Hepatic stellate cell (primary cell): ENCODE data around the gene C19orf81.
A peak's percentile ranks its signal among the peaks of the same experiment; 100 is the strongest.

Experiments
- DNase-seq: peaks from one replicate; pipeline ENCODE4 v3.0.0; 2011; ENCODE audit warnings: low spot score

The C19orf81 gene

GRCh38 chr19:50686310-50687032 is 37.2 kb downstream of the C19orf81 start:
- DNase-seq, result no peak

DNA sequence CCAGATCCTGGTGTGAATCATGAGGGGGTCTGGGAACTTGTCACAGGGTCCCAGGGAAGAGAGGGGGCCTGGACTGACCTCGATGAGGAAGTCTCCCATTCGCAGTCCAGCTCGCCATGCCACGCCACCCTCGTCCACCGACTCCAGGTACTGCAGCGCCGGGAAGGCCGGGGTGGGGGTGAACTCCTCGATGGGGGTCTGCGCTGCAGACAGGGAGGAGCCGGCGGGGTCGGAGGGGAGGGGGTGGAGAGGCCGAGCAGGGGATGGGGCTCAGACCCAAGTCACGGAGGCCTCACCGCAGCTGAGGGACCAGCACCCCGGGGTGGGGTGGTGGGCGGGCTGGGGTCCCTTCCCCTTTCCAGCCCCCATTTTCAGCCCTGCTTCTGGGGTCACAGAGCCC is 39.5 kb downstream of the C19orf81 start:
- DNase-seq, result no peak

DNA sequence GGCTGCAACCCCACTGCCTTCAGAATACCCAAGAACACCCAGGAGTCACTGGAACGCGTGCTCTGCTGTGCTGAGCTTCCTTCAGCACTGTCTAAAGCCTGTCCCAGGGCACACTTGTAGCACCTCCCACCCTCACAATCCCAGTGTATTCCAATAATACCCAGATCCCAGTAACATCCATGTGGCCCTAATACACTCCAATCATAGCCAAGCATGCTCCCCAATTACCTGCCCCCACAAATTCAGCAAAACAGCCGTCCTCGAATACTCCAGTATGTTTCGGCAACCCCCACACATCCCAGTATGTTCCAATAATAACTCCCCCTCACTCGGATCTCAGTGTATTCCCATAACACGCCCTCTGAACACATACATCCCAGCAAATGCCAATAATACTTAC is 41.2 kb downstream of the C19orf81 start:
- no peak for DNase-seq

DNA sequence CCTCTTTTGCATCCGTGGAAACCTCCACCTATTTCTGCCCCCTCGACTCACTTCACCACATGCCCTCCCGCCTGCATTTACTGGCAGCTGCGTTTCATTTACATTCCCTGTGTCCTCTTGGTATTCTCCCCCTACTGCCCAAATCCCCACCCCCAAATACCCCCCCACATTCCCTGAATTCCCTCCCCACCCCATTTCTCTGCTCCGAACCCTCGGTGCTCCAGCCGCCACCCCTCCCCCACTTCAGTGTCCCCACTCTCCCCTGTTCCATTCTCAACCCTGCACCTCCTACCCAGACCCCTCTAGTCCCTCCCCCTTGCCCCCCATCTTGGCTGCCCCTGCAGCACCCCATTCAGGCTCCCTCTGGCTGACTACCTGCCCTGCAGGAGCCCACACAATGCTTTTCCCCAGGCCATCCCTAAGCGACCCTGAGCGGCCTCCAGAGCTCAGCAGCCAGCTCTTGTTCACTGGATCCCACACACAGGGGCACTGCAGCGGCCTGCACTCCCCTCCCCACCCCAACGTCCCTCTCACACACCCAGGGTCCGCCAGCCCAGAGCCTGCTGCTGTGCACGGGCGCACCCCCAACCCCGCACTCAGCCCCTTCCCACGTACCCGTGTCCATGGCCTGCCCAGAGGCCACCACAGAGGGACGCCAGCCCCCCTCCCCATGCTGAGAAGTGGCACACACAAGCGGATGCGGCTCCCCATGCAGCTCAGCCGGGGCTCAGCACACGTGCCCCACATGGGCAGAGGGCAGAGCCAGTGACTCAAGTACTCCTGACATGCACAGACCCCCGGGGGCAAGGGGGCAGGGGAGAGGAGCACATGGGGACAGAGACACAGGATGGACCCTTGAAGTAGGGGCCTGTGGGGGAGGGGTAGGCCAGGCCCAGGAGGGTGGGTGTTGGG is 44.1 kb downstream of the C19orf81 start:
- no peak for DNase-seq

GRCh38 chr19:50694815-50695145 is 45.5 kb downstream of the C19orf81 start:
- DNase-seq, result no peak

- no peak for DNase-seq
Measured at GRCh38 chr19:50695251-50696093, 46.2 kb downstream of the C19orf81 start.

- DNase-seq, result no peak
Measured at GRCh38 chr19:50696094-50696483, 46.8 kb downstream of the C19orf81 start.

DNA sequence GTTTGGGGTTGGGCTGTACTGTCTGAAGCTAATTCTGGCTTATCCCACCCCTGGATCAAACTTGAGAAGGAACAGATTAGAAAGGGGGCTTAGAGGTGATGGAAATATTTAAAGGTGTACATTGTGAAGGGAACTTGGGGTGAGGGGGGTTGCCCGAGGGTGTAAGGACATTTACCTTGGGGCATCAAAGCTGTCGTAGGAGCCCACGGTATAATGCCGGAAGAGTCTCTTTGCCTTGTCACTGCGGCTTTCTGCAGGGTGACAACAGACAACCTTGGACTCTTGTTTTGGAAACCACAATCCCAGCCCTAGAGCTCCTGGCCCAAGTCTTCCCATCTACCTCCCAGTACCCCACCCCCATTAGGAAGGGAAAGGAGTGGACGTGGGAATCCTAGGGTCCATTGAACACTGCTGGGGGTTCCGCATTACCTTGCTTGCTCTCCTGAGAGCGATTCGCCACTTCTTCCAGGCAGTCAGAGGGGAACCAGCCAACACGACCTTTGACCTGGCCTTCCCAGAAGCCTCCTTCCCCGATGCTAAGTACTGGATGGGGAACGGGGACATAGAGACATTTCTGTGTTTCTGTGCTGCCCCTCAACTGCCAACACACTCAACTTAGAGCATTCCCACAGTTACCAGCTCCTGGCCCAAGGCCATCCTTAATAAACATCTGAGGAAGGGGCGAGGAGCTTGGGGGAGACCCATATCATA is 48.3 kb downstream of the C19orf81 start:
- no peak for DNase-seq

GRCh38 chr19:50701367-50701985 is 52.2 kb downstream of the C19orf81 start:
- DNase-seq, result no peak

DNA sequence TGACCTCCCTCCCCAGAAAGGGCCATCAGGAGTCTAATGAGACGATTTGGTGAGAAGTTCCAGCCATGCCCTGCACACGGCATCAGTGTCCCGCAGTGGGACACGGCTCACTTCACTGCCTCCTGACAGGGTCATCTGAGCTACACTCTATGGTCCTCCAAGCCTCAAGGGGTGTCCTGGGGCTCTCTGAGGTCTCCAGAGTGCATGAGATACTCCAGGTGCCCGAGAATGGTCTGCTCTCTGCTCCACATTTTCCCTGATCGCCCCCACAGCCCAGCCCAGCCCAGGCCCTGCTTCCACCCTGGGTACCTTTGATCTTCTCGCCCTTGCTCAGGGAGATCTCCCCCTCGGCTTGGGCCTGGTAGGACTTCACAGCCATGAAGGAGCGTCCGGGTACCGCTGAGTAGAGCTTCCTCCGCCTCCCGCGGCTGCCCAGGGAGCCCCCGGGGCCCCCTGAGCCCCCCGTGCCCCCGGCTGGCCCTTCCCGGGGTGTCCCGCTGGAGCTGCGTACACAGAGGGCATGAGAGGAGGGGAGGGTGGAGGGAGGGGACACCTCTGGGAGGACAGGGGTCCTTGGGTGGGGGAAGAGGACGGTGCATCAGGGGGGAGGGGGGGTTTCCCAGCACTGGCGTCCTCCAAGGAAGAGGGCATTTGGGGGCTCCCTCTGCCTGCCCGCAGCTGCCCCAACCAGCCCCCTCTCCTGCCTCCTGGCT is 53.1 kb downstream of the C19orf81 start:
- no peak for DNase-seq

DNA sequence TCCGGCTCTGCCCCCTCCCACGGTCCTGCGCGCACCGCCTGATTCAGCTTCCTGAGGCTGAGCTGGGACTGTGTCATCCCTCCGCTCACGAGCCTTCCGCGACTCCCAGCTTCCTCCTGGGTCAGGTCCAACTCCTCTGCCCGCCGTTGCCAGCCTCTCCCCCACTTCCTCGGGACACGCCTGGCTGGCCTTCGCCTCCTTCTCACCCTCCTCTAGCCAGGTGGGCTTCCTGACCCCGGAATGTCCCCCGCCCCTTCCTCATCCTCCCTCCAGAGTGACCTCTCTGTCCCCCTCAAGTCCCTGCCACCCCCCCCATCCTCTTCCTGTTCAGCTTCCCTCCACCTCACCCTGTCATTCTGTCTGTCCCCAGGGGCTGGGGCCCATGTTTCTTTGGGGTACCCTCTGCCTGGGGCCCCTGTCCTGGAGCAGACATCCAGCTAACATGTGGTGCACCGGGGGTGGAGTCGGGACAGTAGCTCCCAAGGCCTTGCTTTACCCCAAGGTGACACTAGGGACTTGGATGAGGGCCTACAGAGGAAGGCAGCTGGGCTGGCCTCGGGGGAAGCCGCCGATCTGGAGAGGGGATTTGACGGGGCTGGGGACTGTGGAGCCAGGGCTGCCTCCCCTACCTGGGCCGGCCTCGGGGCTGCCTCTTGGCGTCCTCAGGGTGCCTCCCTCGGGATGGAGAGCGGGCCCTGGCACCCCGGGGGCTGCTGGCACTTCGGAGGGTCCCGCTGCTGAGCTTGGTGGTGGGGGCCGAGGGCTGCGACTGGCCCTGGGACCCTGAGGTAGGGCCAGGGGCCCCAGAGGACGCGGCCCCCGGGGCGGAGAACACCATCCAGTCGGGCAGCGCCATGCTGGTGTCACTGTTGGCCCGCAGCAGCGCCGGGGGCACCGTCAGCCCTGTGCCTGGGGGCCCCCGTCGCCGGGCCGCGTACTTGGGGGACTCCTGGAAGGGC is 53.9 kb downstream of the C19orf81 start:
- DNase-seq, result no peak

GRCh38 chr19:50703915-50704796 is 54.9 kb downstream of the C19orf81 start:
- DNase-seq, result no peak

DNA sequence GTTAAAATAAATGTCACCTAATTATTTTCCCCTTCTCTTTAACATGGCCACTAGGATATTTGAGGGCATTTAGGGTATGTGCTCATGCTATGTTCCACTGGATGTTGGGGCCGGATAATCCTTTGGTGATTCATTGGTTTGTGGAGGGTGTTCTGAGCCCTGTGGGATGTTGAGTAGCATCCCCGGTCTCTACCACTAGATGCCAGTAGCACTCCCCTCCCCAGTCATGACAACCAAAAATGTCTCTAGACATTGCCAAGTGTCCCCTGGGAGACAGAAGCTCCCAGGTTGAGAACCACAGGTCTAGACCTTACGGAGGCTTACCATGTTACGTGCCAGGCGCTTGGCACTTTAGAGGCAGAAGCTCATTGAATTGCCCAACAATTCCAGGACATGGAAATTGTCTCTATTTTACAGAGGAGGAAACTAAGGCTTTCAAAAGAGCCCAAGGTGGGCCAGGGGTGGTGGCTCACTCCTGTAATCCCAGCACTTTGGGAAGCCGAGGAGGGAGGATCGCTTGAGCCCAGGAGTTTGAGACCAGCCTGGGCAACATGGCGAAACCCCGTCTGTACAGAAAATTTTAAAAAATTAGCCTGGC is 56.3 kb downstream of the C19orf81 start:
- DNase-seq, result peak; percentile 95

DNA sequence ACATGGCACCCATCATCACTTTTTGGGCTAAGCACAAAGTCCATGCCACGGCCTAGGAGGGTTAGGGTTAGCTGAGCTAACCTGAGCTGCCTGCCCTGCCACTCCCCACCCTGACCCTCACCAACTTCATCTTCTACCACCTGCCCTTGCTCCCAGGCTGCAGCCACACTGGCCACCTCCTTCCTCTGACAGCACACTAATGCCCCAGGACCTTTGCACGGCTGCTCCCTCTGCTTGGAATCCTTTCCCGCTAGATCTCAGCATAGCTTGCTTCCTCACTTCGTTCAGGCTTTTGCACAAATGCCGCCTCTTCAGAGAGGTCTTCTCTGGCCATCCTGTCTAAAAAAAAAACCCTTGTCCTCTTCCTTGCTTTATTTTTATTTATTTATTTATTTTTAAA is 57.1 kb downstream of the C19orf81 start:
- no peak for DNase-seq

DNA sequence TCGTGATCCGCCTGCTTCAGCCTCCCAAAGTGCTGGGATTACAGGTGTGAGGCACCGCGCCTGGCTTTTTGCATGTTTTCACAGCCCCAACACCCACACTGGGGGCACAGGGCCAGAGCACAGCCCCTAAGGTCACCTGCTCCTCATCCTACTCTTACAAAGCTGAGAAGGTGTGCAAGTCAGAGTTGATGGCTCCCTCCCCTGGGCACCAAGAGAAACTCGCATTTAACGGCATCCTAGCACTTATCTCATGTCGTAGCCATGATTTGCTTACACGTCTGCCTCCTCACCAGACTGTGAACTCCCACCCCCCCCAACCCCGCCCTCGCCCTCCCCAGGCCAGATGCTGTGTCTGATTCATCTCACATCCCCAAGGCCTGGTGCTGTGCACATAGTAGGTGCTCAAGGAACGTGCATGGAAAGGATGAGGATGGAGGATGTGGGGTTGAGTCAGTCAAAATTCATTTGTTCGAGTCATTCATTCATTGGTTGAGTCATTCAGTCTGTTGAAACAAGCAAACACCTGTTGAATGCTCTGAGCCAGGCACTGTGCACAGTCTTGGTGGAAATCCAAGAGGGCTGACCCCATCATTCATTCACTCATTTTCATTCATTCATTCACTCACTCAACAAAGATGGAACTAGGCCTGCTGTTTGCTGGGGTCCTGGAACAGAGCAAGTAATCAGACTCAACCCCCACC is 59.1 kb downstream of the C19orf81 start:
- DNase-seq, result no peak
